ENCODE measurements around the gene PHF21A. TPM values are rescaled to one million over a fixed set of nuclear protein-coding genes. Genes with fewer than 3 reads are reported as not detected.

PHF21A gene
- total and polyA plus RNA-seq, 7 donors, result 4.1 to 21.3 (median 17.2) TPM

GRCh38 chr11:46090375-46090774 lies 30.9 kb downstream of the PHF21A start:
- H3K4me1 ChIP-seq, result peaks cover 4% of the 10 kb centered on the region
- no peak overlapping the region for H3K4me3 ChIP-seq
- no peak for DNase-seq
- intact Hi-C loops (cut with DNase I), result no loop called here
- no peaks in the 10 kb centered on the region for H3K9me3 ChIP-seq
- peaks cover 6 to 29% of the 10 kb centered on the region in 2 donors for H3K36me3 ChIP-seq (ENCODE audit: insufficient read depth in 1 of 2, low read depth in 1 of 2)
- ATAC-seq, result no peak
- H3K27ac ChIP-seq, result no peak overlapping the region
- WGBS, 3 donors, result 93 to 100% (median 97%) methylated on average over 1 of the region's 1 CpG
- TF ChIP-seq, protein P1, sequence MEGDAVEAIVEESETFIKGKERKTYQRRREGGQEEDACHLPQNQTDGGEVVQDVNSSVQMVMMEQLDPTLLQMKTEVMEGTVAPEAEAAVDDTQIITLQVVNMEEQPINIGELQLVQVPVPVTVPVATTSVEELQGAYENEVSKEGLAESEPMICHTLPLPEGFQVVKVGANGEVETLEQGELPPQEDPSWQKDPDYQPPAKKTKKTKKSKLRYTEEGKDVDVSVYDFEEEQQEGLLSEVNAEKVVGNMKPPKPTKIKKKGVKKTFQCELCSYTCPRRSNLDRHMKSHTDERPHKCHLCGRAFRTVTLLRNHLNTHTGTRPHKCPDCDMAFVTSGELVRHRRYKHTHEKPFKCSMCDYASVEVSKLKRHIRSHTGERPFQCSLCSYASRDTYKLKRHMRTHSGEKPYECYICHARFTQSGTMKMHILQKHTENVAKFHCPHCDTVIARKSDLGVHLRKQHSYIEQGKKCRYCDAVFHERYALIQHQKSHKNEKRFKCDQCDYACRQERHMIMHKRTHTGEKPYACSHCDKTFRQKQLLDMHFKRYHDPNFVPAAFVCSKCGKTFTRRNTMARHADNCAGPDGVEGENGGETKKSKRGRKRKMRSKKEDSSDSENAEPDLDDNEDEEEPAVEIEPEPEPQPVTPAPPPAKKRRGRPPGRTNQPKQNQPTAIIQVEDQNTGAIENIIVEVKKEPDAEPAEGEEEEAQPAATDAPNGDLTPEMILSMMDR (IDR thresholded peaks at IDR 0.05), result no peak
- no peaks in the 10 kb centered on the region for H3K27me3 ChIP-seq (ENCODE audit: insufficient read depth in 3 of 3, low read length in 2 of 3)

- Histone ChIP-seq H3K27me3 (ENCODE audit: insufficient read depth in 3 of 3, low read length in 2 of 3) (no peaks in the 10 kb centered on the region), H3K9me3 (no peaks in the 10 kb centered on the region), H3K27ac (no peak overlapping the region), H3K36me3 (ENCODE audit: insufficient read depth in 1 of 2, low read depth in 1 of 2) (peaks cover 0 to 62% of the 10 kb centered on the region in 2 donors), H3K4me3 (no peak overlapping the region), H3K4me1 (no peaks in the 10 kb centered on the region)
- WGBS, 3 donors, result 87 to 89% (median 87%) methylated on average over 3 of the region's 3 CpGs
- no peak for DNase-seq
- no peak for ATAC-seq
- TF ChIP-seq, protein P1 (IDR thresholded peaks at IDR 0.05), result no peak
- intact Hi-C loops (cut with DNase I), result no loop called here
Observed at GRCh38 chr11:46079662-46080061, 41.6 kb downstream of the PHF21A start.

DNA sequence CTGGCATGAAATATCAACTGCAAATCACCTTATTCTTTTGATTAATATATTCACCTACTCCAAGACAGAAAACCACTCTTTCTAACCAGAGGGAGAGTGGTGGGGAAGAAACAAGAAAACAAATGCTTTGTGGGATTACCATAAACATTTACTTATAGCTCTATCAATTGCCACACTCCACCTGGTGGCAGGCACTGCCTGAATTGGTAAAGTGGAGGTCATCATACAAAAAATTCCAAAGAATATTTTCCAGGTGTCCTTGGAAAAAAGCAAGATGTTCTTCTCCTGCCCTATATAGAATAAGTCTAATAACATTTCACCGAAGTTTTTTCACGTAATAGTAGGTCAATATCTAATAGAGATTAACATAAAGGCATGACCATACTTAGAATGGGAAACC lies 45.3 kb downstream of the PHF21A start:
- ATAC-seq (no peak), DNase-seq (no peak)
- 96 to 98% (median 97%) methylated on average over 2 of the region's 2 CpGs for WGBS, 3 donors
- Histone ChIP-seq H3K27ac (no peak overlapping the region), H3K36me3 (ENCODE audit: insufficient read depth in 1 of 2, low read depth in 1 of 2) (peaks cover 0 to 40% of the 10 kb centered on the region in 2 donors), H3K9me3 (no peaks in the 10 kb centered on the region), H3K4me1 (no peaks in the 10 kb centered on the region), H3K4me3 (no peak overlapping the region), H3K27me3 (ENCODE audit: insufficient read depth in 3 of 3, low read length in 2 of 3) (no peaks in the 10 kb centered on the region)
- intact Hi-C loops (cut with DNase I), result no loop called here
- TF ChIP-seq, protein P1 (IDR thresholded peaks at IDR 0.05), result no peak

- intact Hi-C loops (cut with DNase I), result no loop called here
- no peaks in the 10 kb centered on the region for H3K4me1 ChIP-seq
- H3K4me3 ChIP-seq, result no peak overlapping the region
- DNase-seq, result no peak
- ATAC-seq, result no peak
- peaks cover 0 to 38% of the 10 kb centered on the region in 2 donors for H3K36me3 ChIP-seq (ENCODE audit: insufficient read depth in 1 of 2, low read depth in 1 of 2)
- no peaks in the 10 kb centered on the region for H3K9me3 ChIP-seq
- 70 to 73% (median 72%) methylated on average over 5 of the region's 5 CpGs for WGBS, 3 donors
- TF ChIP-seq, protein P1 (IDR thresholded peaks at IDR 0.05), result no peak
- no peak overlapping the region for H3K27ac ChIP-seq
- no peaks in the 10 kb centered on the region for H3K27me3 ChIP-seq (ENCODE audit: insufficient read depth in 3 of 3, low read length in 2 of 3)
Observed at GRCh38 chr11:46075168-46075567, 46.1 kb downstream of the PHF21A start.

DNA sequence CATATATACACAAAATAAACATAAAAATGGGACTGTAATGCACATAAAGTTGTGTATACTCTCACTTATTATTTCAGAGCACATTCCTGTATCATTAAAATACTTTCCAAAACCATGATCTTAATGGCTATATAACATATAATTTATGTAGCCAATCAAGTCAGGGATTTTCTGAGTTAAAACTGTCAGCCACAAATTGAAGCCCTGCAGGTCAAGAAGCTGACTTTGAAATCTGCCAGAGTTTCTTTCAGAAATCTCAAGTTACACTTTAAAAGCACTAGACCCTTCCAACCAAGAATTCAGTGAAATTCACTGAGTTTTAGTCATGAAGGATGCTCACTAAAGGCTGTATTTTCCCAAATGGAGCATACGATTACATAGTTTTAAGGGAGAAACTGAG lies 47.6 kb downstream of the PHF21A start:
- WGBS, 3 donors, result 93 to 98% (median 94%) methylated on average over 1 of the region's 1 CpG
- H3K36me3 ChIP-seq (ENCODE audit: insufficient read depth in 1 of 2, low read depth in 1 of 2), result peaks cover 0 to 36% of the 10 kb centered on the region in 2 donors

More for the DNA sequence above, 47.6 kb downstream of the PHF21A start:
- intact Hi-C loops (cut with DNase I), result loop anchor here in 1 of 2 donors (5.0 kb wide), 1 partner anchor 44 kb away; no protein-coding TSS in a partner anchor
- H3K27me3 ChIP-seq (ENCODE audit: insufficient read depth in 3 of 3, low read length in 2 of 3), result no peaks in the 10 kb centered on the region
- TF ChIP-seq, protein P1 (IDR thresholded peaks at IDR 0.05), result no peak
- ATAC-seq (no peak), DNase-seq (no peak)
- H3K27ac ChIP-seq, result no peak overlapping the region
- no peaks in the 10 kb centered on the region for H3K9me3 ChIP-seq
- no peaks in the 10 kb centered on the region for H3K4me1 ChIP-seq
- H3K4me3 ChIP-seq, result no peak overlapping the region

Measured in psoas muscle (tissue), 8 donors.